GM12872 (cell line): ENCODE measurements around the gene STX5.

ENCODE experiments used
- TF ChIP-seq, protein P1 (sequence below): IDR thresholded peaks from 3 replicates; pipeline ENCODE4 v1.5.1; 2011; ENCODE audit warnings: low read depth, mild to moderate bottlenecking, low read length, moderate library complexity; ENCODE audit not compliant: insufficient read depth

Gene STX5, protein sequence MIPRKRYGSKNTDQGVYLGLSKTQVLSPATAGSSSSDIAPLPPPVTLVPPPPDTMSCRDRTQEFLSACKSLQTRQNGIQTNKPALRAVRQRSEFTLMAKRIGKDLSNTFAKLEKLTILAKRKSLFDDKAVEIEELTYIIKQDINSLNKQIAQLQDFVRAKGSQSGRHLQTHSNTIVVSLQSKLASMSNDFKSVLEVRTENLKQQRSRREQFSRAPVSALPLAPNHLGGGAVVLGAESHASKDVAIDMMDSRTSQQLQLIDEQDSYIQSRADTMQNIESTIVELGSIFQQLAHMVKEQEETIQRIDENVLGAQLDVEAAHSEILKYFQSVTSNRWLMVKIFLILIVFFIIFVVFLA

DNA sequence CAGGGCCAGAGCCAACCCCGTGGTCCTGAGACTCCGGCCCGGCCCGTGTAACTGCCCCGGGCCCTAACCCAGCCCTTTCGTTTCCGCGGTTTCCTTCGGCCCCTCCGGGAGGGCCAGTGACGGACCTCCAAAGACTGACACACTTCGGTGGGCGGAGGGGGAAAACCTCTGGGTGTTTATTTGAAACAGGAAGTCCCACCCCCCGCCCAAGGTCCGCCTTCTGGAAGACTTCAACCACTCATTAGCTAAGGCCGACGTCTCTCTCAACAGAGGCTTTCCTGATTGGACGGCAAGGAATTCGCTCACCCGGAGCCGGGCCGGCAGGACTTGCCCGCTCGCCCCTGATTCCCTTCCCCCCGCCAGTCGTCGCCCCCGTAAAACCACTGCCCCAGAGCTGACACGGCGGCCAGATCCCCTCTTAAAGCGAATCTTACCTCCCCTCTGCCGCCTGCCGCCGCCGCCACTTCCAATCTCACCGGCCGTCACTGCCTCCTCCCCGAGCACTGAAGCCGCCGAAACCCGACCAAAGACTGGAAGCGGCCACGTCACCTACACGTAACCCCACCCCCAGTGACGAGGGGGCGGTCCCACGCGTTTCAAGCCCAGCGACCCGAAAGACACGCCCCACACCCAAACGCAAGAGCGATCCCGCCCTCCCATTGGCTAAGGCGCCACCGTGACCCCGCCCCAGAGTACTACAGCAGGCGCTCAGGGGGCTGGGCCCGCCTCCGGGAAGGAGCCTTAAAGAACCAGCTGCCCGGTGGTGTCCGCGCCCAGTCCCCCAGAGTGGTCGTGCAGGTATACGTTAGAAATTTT lies at the start of gene STX5:
Gene STX5 (minus strand): TSS at position 532 of the 816 bp plus-strand sequence. CDS start 808 bp downstream, outside the sequence.
- TF ChIP-seq, protein P1, sequence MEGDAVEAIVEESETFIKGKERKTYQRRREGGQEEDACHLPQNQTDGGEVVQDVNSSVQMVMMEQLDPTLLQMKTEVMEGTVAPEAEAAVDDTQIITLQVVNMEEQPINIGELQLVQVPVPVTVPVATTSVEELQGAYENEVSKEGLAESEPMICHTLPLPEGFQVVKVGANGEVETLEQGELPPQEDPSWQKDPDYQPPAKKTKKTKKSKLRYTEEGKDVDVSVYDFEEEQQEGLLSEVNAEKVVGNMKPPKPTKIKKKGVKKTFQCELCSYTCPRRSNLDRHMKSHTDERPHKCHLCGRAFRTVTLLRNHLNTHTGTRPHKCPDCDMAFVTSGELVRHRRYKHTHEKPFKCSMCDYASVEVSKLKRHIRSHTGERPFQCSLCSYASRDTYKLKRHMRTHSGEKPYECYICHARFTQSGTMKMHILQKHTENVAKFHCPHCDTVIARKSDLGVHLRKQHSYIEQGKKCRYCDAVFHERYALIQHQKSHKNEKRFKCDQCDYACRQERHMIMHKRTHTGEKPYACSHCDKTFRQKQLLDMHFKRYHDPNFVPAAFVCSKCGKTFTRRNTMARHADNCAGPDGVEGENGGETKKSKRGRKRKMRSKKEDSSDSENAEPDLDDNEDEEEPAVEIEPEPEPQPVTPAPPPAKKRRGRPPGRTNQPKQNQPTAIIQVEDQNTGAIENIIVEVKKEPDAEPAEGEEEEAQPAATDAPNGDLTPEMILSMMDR, result no peak

DNA sequence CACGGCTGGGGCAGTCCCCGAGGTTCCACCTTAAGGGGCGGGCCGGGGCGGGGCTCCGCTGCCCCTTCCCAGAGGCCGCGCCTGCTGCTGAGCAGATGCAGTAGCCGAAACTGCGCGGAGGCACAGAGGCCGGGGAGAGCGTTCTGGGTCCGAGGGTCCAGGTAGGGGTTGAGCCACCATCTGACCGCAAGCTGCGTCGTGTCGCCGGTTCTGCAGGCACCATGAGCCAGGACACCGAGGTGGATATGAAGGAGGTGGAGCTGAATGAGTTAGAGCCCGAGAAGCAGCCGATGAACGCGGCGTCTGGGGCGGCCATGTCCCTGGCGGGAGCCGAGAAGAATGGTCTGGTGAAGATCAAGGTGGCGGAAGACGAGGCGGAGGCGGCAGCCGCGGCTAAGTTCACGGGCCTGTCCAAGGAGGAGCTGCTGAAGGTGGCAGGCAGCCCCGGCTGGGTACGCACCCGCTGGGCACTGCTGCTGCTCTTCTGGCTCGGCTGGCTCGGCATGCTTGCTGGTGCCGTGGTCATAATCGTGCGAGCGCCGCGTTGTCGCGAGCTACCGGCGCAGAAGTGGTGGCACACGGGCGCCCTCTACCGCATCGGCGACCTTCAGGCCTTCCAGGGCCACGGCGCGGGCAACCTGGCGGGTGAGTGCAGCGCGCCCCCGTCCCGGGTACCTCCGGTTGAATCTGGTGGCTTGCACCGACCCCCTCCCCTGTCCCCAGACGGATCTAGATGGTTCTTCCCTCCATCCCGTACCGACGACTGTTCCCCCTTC lies 49.1 kb upstream of the STX5 start, which contains the start of gene SLC3A2:
Gene SLC3A2 (plus strand): TSS at position 94 of the 776 bp plus-strand sequence. CDS start 128 bp downstream, at position 222.
- TF ChIP-seq, protein P1, result peak; percentile 80

DNA sequence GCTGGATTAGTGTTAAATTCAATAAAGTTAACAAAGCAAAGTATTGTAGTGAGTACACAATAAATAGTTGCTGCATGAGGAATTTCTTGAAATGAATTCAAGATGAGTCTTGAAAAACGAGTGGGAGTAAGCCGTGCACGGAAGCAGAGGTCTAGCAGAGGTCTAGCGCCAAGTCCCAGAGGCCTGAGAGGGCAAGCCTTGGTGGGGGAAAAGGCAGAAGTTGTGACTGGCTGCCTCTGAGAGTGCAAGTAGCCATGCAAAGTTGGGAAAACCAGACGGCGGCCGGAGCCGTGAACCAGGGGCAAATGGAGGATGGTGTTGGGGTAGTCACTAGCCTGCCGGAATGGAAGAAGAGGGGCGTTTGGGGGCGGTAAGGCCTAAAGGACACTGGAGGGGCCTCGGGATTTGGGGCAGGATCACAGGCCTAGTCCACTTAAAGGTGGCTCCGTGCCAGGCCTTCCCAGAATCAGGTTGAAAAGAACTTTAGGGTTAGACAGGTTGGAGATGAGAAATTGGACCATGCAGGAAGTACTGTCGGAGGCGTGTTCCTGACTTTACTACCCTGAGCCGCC lies 48.5 kb upstream of the STX5 start:
- TF ChIP-seq, protein P1, result no peak

DNA sequence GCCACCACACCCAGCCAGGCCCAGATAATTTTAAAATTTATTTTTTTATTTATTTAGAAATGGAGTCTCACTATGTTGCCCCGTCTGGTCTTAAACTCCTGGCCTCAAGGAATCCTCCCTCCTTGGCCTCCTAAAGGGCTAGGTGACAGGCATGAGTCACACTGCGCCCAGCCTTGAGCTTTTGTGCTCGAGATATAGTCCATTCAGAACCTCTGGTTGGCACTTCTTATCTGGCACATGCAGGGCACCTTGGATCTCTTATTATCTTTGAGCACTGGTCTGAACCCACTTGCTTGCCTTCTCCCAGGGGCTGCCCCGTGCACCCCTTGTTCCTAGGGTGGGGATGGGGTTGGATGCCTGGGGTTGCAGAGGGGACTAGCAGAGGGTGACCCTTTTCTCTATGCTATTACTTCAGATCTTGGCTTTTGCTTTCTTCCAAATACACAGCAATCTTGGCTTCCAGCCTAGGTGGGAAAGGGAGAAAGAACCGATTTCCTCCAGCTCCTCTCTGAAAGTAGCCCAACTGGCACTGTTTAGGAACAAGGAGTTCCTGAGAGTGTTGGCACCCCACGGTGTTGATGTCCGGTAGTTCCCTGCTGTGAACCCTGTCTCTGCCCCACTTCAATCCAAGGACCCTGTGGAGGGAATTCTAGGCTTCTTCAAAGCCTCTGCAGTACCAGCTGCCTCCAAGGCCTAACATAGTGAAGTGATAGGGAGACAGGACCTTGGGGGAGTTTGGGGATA lies 47.6 kb upstream of the STX5 start:
- TF ChIP-seq, protein P1, result no peak

DNA sequence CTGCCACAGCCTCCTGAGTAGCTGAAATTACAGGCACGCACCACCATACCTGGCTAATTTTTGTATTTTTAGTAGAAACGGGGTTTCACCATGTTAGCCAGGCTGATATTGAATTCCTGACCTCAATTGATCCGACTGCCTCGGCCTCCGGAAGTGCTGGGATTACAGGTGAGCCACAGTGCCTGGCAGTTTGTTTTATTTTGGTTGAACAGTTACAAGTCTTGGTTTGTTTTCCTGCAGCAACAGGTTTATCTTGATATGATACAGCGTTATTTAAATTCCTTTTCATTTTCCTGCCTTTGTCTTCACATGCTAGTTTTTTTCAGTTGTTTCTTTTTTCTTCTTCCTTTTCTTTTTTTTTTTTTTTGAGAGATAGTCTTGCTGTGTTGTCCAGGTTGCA lies 44.9 kb upstream of the STX5 start:
- TF ChIP-seq, protein P1, result no peak

DNA sequence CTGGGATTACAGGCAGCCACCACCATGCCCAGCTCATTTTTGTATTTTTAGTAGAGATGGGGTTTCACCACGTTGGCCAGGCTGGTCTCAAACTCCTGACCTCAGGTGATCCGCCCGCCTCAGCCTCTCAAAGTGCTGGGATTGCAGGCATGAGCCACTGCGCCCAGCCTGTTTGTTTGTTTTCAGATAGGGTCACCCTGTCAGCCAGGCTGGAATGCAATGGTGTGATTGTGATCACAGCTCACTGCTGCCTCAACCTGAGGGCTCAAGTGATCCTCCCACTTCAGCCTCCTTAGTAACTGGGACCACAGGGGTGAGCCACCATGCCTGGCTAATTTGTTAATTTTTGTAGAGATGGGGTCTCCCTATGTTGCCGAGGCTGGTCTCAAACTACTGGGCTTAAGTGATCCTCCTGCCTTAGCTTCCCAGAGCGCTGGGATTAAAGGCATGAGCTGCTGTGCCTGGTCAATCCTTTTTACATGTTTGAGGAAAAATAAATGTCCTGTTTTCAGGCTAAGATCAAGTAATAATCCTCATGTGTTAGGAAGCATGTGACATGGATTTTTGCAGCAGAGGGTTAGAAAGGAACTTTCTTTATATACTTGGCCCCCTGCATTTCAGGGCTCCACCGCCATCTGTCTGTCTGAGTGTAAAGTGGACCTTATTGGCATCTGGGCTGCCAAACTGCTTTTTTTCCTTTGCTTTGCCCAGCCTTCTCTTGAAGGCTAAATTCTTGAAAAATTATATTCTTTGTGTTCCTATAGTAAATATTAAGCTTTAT lies 44.0 kb upstream of the STX5 start:
- TF ChIP-seq, protein P1, result no peak
